Dendritic cell treated with granulocyte-macrophage colony-stimulating factor and Interleukin-4, amounts not matched to agents 40 ng/mL and 50 ng/mL, for 4 days (primary cell): ENCODE data around the gene MIA2.
"Not testable (repeated sequence)": the region's sequence is repeated elsewhere in the genome, so short reads cannot be mapped to it uniquely, and the experiment has no call there.

Experiments used
- H3K27ac Mint-ChIP-seq: one replicate; pipeline ENCODE4 v1.8.0; 2022; ENCODE audit warnings: mild to moderate bottlenecking, mixed read lengths
- H3K27me3 Mint-ChIP-seq: one replicate; pipeline ENCODE4 v1.8.0; 2022; ENCODE audit warnings: mild to moderate bottlenecking, mixed read lengths
- H3K36me3 Mint-ChIP-seq: one replicate; pipeline ENCODE4 v1.8.0; 2022; ENCODE audit warnings: low read depth, mixed read lengths
- H3K4me1 Mint-ChIP-seq: one replicate; pipeline ENCODE4 v1.8.0; 2022; ENCODE audit warnings: low read depth, mixed read lengths
- H3K4me3 Mint-ChIP-seq: one replicate; pipeline ENCODE4 v1.8.0; 2022; ENCODE audit warnings: mild to moderate bottlenecking, moderate library complexity, mixed read lengths
- H3K9me3 Mint-ChIP-seq: one replicate; pipeline ENCODE4 v1.8.0; 2022; ENCODE audit warnings: mixed read lengths
- intact Hi-C: fragments of 100-400 bp; cut with micrococcal nuclease; formaldehyde crosslinking; loops from one replicate; pipeline ENCODE4 v1.15.0; 2022

The MIA2 gene, protein sequence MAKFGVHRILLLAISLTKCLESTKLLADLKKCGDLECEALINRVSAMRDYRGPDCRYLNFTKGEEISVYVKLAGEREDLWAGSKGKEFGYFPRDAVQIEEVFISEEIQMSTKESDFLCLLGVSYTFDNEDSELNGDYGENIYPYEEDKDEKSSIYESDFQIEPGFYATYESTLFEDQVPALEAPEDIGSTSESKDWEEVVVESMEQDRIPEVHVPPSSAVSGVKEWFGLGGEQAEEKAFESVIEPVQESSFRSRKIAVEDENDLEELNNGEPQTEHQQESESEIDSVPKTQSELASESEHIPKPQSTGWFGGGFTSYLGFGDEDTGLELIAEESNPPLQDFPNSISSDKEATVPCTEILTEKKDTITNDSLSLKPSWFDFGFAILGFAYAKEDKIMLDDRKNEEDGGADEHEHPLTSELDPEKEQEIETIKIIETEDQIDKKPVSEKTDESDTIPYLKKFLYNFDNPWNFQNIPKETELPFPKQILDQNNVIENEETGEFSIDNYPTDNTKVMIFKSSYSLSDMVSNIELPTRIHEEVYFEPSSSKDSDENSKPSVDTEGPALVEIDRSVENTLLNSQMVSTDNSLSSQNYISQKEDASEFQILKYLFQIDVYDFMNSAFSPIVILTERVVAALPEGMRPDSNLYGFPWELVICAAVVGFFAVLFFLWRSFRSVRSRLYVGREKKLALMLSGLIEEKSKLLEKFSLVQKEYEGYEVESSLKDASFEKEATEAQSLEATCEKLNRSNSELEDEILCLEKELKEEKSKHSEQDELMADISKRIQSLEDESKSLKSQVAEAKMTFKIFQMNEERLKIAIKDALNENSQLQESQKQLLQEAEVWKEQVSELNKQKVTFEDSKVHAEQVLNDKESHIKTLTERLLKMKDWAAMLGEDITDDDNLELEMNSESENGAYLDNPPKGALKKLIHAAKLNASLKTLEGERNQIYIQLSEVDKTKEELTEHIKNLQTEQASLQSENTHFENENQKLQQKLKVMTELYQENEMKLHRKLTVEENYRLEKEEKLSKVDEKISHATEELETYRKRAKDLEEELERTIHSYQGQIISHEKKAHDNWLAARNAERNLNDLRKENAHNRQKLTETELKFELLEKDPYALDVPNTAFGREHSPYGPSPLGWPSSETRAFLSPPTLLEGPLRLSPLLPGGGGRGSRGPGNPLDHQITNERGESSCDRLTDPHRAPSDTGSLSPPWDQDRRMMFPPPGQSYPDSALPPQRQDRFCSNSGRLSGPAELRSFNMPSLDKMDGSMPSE (N-terminal part only)

DNA sequence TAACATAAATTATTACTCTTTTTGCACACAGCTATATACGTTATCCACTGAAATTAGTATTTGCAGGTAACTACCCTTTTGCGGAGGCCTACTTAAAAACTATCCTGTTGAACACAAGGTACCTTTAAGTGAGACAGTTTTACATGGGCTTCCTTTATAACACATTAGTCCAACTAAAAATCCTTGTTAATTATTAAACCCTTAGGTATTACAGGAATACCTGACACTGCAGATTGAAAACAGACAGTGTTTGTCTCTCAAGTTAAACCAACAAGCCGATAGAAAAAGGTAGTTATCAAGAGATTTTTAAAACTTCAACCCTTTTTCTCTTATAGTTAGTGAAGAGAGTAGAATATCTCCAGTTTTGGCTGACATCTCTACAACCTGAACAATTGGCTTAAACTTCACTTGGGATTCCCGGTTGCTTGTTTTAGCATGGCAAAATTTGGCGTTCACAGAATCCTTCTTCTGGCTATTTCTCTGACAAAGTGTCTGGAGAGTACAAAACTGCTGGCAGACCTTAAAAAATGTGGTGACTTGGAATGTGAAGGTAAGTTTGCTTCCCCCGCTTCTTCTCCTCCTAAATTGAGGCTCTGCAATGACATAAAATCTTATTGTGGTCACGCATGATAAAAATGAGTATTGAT, at the start of gene MIA2:
MIA2 (plus strand) TSS at position 236 of the 647 bp plus-strand sequence; CDS start at position 436, 200 bp downstream.
- intact Hi-C loops = no loop called here
- H3K4me3 Mint-ChIP-seq = no peak within 1 kb of the TSS
- H3K4me1 Mint-ChIP-seq = peaks cover 7% of the 10 kb centered on the region
- H3K9me3 Mint-ChIP-seq = no peaks in the 10 kb centered on the region
- H3K27ac Mint-ChIP-seq = peak within 1 kb of the TSS; percentile 30
- no peaks in the 10 kb centered on the region for H3K27me3 Mint-ChIP-seq
- H3K36me3 Mint-ChIP-seq = no peaks in the 10 kb centered on the region

DNA sequence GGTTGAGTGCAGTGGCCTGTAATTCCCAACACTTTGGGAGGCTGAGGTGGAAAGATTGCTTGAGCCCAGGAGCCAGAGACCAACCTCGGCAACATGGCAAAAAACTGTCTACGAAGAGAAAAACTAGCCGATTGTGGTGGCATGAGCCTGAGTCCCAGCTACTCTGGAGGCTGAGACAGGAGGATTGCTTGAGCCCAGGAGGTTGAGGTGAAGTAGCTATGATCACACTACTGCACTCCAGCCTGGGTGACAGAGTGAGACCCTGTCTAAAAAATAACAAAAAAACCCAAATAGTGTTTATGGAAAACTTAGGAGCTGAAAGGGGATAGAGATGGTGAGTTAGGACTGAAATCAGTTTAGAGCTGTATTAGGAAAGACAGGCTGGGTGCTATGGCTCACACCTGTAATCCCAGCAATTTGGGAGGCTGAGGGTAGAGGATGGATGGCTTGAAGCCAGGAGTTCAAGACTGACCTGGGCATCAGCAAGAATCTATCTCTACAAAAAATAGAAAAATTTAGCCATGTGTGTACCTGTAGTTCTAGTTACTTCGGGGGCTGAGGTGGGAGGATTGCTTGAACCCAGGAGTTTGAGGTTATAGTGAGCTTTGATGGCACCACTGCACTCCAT, 49.0 kb upstream of the MIA2 start:
- Mint-ChIP-seq H3K4me1 (no peaks in the 10 kb centered on the region), H3K36me3 (peaks cover 40% of the 10 kb centered on the region), H3K9me3 (no peaks in the 10 kb centered on the region), H3K4me3 (no peak overlapping the region), H3K27ac (no peak overlapping the region), H3K27me3 (no peaks in the 10 kb centered on the region)
- intact Hi-C loops = no loop called here

DNA sequence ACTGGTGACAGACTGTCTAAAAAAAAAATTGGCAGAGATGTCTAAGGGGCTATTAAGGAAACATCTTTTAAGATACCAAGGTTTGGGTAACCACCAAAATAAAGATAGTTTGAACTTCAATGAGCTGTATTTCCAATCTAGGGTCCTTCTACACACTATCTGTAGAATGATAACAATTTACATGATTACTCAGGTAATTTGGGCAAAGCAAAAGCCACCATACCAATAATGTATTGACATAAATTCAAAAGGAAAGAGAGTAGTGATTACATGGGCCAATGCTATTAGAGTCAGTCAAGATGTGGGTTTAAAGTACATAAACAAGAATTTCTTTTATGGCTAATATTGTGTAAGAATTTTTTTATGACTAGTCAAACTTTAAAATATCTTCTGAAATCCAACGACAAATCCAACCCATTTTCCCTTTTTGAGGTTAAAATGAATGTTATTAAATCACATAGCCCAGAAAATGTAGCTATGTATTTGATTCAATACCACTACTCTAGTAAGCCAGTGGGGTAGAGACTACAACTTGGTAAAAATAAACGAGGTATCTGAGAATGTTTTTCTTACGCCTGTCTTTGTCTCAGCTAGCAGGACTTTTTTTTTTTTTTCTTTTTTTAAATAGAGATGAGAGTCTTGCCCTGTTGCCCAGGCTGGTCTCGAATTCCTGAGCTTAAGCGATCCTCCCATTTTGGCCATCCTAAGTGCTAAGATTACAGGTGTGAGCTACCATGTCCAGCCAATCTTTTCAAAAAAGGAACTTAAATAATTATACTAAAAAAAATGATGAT, 48.3 kb upstream of the MIA2 start:
- Mint-ChIP-seq H3K27me3 (no peaks in the 10 kb centered on the region), H3K9me3 (no peaks in the 10 kb centered on the region), H3K4me3 (no peak overlapping the region), H3K27ac (no peak overlapping the region), H3K36me3 (peaks cover 38% of the 10 kb centered on the region), H3K4me1 (no peaks in the 10 kb centered on the region)
- intact Hi-C loops = no loop called here

DNA sequence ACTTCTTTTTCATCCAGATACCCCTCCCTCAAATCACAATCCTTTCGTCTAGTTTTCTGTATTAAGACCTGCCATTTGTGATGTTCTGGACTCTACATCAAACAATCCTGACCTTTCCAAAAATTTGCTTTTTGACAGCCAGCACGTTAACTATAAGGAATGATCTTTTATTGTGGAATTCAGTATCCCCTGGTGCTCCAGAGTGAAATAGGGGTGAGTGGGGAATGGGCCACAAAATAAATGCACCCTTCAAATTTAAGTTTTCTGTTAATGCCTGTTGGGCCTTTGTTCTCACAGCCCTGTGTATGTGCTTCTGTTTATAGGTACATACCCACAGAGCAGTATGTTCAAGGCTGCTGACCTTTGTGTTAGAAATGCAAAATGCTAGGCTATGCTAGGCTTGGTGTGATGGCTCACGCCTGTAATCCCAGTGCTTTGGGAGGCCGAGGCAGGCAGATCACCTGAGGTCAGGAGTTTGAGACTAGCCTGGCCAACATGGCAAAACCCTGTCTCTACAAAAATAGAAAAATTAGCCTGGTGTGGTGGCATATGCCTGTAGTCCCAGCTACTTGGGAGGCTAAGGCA, 46.7 kb upstream of the MIA2 start:
- Mint-ChIP-seq H3K27ac (no peak overlapping the region), H3K9me3 (no peaks in the 10 kb centered on the region), H3K36me3 (peaks cover 38% of the 10 kb centered on the region), H3K27me3 (no peaks in the 10 kb centered on the region), H3K4me3 (no peak overlapping the region), H3K4me1 (no peaks in the 10 kb centered on the region)
- intact Hi-C loops = no loop called here

DNA sequence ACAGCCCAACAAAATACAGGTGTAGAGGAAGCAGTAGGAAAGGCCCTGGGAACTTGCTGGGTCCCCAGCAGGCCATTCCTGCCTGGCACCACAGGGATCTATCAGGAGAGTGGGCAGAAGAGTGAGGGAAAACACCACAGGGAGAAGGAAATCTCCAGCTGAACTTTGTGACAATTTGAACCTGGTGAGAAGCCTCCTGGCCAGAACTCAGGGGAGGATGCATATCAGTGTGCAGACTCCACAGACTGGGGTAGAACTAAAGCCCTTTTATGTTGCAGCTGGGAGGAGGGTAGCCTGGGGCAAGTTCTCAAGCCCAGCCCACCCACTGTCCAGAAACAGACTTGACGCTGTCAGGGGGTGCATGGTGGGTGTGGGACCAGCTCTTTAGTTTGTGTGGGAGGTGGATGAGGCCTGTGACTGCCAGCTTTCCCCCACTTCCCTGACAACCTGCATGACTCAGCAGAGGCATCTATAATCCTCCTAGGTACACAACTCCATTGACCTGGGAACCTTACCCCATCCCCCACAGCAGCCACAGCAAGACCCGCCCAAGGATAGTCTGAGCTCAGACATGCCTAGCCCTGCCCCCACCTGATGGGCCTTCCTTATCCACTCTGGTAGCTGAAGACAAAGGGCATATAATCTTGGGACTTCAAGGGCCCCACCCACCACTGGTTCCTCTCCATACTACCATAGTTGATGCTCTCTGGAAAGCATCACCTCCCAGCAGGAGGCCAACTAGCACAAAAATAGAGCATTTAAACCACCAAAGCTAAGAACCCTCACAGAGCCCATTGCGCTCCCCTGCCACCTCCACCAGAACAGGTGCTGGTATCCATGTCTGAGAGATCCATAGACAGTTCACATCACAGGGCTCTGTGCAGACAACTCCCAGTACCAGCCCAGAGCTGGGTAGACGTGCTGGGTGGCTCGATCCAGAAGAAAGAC, 29.8 kb upstream of the MIA2 start:
- H3K27me3 Mint-ChIP-seq = no peaks in the 10 kb centered on the region
- no peak overlapping the region for H3K27ac Mint-ChIP-seq
- H3K9me3 Mint-ChIP-seq = no peaks in the 10 kb centered on the region
- no peaks in the 10 kb centered on the region for H3K4me1 Mint-ChIP-seq
- no peak overlapping the region for H3K4me3 Mint-ChIP-seq
- H3K36me3 Mint-ChIP-seq = no peaks in the 10 kb centered on the region
- intact Hi-C loops = no loop called here

DNA sequence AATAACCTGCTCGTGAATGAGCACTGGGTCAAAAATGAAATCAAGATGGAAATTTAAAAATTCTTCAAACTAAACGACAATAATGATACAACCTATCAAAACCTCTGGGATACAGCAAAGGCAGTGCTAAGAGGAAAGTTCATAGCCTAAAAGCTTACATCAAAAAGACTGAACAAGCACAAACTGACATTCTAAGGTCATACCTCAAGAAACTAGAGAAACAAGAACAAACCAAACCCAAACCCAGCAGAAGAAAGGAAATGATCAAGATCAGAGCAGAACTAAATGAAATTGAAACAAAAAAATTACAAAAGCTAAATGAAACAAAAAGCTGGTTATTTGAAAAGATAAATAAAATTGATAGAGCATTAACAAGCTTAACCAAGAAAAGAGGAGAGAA, 26.3 kb upstream of the MIA2 start:
- H3K9me3 Mint-ChIP-seq, intact Hi-C loops: not testable (repeated sequence)

DNA sequence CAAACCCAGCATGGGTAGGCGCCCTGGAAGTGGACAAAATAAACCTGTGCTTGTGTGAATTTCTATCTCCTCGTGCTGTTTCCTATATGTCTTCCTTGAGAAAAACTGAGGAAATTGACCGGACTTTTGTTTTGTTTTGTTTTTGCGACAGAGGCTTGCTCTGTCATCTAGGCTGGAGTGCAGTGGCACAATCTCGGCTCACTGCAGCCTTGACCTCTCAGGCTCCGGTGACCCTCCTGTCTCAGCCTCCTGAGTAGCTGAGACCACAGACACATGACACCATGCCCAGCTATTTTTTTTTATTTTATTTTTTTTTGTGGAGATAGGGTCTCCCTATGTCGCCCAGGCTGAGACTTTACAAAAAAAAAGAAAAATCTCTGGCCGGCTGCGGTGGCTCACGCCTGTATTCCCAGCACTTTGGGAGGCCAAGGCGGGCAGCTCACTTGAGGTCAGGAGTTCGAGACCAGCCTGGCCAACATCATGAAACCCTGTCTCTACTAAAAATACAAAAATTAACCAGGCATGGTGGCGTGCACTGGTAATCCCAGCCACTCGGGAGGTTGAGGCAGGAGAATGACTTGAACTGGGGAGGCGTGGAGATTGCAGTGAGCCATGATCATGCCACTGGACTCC, 22.5 kb upstream of the MIA2 start:
- H3K36me3 Mint-ChIP-seq = no peaks in the 10 kb centered on the region
- intact Hi-C loops = no loop called here
- H3K27me3 Mint-ChIP-seq = no peaks in the 10 kb centered on the region
- no peaks in the 10 kb centered on the region for H3K4me1 Mint-ChIP-seq
- H3K4me3 Mint-ChIP-seq = no peak overlapping the region
- H3K27ac Mint-ChIP-seq = no peak overlapping the region
- H3K9me3 Mint-ChIP-seq = no peaks in the 10 kb centered on the region

More for the DNA sequence above, 26.3 kb upstream of the MIA2 start:
- not testable (repeated sequence) for H3K27ac Mint-ChIP-seq, H3K4me1 Mint-ChIP-seq, H3K36me3 Mint-ChIP-seq, H3K27me3 Mint-ChIP-seq, H3K4me3 Mint-ChIP-seq

DNA sequence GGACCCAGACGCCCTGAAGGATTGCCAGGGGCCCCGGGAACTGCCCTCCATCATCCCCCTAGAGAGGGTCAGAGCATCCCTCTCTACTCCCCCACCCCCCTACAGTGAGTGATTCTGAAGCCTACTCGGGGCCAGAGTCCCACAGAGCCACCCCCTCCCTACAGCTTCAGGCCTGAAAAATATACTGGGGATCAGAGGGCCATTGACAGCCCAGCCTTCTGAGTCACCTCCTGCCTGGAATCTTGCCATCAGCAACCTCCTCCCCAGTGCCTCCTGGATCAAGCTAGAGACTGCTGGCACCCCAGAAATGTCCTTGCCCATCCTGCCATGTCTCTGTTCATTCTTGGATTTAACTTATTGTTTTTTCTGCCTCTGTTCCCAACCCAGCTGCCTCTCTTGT, 21.7 kb upstream of the MIA2 start:
- no peak overlapping the region for H3K27ac Mint-ChIP-seq
- H3K36me3 Mint-ChIP-seq = no peaks in the 10 kb centered on the region
- peaks cover 3% of the 10 kb centered on the region for H3K9me3 Mint-ChIP-seq
- intact Hi-C loops = no loop called here
- peaks cover under 1% of the 10 kb centered on the region for H3K4me1 Mint-ChIP-seq
- H3K4me3 Mint-ChIP-seq = no peak overlapping the region
- no peaks in the 10 kb centered on the region for H3K27me3 Mint-ChIP-seq

DNA sequence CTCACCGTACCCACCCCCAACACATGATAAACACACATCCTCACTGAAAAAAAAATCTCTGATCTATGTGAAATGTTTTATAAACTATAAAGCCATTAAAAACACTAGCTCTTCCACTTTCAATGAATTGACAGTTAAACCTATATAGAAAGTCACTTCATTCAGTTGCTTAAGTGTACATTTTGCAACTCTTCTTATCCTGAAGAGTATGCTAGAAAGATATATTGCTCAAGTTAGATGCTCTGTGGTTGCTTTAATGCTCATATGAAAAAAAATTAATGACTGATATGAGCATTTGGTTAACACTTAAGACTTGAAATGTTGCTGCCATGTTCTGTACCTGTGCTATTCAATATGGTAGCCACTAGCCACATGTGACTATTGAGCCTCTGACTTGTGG, 21.0 kb upstream of the MIA2 start:
- Mint-ChIP-seq H3K4me1 (peaks cover 6% of the 10 kb centered on the region), H3K27me3 (no peaks in the 10 kb centered on the region), H3K4me3 (no peak overlapping the region), H3K36me3 (no peaks in the 10 kb centered on the region), H3K9me3 (peaks cover 8% of the 10 kb centered on the region), H3K27ac (no peak overlapping the region)
- intact Hi-C loops = no loop called here

DNA sequence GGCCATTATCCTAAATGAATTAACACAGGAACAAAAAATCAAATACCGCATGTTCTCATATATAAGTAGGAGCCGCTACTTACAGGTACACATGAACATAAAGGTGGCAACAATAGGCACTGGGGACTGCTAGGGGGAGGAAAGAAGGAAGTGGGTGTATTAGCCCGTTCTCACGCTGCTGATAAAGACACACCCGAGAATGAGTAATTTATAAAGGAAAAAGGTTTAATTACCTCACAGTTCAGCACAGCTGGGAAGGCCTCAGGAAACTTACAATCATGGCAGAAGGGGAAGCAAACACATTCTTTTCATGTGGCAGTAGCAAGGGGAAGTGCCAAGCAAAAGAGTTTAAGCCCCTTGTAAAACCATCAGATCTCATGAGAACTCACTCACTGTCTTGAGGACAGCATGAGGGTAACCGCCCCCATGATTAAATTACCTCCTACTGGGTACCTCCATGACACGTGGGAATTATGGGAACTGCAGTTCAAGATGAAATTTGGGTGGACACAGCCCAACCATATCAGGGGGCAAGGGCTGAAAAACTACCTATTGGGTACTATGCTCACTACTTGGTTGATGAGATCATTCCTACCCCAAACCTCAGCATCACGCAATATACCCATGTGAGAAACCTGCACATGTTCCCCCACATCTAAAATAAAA, 16.4 kb upstream of the MIA2 start:
- no peak overlapping the region for H3K27ac Mint-ChIP-seq
- peaks cover 8% of the 10 kb centered on the region for H3K9me3 Mint-ChIP-seq
- H3K27me3 Mint-ChIP-seq = no peaks in the 10 kb centered on the region
- no peaks in the 10 kb centered on the region for H3K36me3 Mint-ChIP-seq
- intact Hi-C loops = no loop called here
- H3K4me1 Mint-ChIP-seq = peaks cover 6% of the 10 kb centered on the region
- no peak overlapping the region for H3K4me3 Mint-ChIP-seq
